ENCODE results near the gene HHAT. TPM values are rescaled to one million over a fixed set of nuclear protein-coding genes. Genes with fewer than 3 reads are reported as not detected.

Gene HHAT
- total RNA-seq, 1 donor from 2014 or later, result 5.3 TPM

DNA sequence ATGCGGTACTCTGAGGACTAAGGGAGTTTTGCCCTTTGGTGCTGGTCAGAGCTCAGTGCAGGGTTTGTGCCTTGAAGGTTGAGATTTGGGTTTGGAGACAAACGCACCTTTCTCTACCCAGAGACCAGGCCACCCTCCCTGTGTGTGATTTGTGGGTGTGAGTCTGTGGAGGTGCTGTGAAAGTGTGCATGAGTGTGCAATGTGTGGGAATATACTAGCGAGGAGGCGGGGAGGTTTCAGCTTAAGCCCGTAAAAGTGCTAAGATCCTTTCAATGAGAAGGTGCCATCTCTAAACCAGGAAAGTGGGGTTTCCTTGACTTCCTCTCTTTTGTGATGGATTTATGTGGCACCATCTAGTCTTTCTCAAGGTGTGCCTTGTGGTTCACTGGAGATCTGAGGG, 225.7 kb downstream of the HHAT start:
- no peaks in the 10 kb centered on the region for H3K36me3 ChIP-seq
- intact Hi-C loops (cut with DNase I), result no loop called here
- DNase-seq (no peak), ATAC-seq (no peak)
- TF ChIP-seq, protein P1, sequence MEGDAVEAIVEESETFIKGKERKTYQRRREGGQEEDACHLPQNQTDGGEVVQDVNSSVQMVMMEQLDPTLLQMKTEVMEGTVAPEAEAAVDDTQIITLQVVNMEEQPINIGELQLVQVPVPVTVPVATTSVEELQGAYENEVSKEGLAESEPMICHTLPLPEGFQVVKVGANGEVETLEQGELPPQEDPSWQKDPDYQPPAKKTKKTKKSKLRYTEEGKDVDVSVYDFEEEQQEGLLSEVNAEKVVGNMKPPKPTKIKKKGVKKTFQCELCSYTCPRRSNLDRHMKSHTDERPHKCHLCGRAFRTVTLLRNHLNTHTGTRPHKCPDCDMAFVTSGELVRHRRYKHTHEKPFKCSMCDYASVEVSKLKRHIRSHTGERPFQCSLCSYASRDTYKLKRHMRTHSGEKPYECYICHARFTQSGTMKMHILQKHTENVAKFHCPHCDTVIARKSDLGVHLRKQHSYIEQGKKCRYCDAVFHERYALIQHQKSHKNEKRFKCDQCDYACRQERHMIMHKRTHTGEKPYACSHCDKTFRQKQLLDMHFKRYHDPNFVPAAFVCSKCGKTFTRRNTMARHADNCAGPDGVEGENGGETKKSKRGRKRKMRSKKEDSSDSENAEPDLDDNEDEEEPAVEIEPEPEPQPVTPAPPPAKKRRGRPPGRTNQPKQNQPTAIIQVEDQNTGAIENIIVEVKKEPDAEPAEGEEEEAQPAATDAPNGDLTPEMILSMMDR (IDR thresholded peaks at IDR 0.05), result no peak
- no peak overlapping the region for H3K4me3 ChIP-seq
- H3K9me3 ChIP-seq, result no peaks in the 10 kb centered on the region
- no peaks in the 10 kb centered on the region for H3K4me1 ChIP-seq
- no peaks in the 10 kb centered on the region for H3K27me3 ChIP-seq (ENCODE audit: low read depth)
- no peak overlapping the region for H3K27ac ChIP-seq

DNA sequence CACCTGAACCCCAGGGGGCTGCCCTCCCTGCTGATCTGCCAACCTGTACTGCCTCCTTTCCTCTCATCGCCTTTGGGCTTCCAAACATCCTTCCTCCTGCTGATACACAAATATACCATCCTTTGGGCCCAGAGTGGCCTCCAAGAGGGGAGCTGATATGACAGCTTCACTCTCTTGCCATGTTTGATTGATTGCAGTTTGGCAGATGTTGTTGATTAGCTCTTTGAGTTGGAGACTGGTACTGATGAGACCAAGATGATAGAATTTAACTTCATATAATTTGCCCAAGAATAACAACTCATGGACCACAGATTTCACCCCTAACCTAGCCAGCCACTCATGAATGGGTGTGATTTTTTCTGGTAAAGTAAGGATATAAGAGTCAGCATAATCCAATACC, 227.8 kb downstream of the HHAT start:
- no peak for ATAC-seq
- intact Hi-C loops (cut with DNase I), result no loop called here
- TF ChIP-seq, protein P1 (IDR thresholded peaks at IDR 0.05), result no peak
- DNase-seq, result no peak
- H3K4me1 ChIP-seq, result no peaks in the 10 kb centered on the region
- no peak overlapping the region for H3K4me3 ChIP-seq
- no peak overlapping the region for H3K27ac ChIP-seq
- H3K27me3 ChIP-seq (ENCODE audit: low read depth), result no peaks in the 10 kb centered on the region
- no peaks in the 10 kb centered on the region for H3K36me3 ChIP-seq
- H3K9me3 ChIP-seq, result no peaks in the 10 kb centered on the region

DNA sequence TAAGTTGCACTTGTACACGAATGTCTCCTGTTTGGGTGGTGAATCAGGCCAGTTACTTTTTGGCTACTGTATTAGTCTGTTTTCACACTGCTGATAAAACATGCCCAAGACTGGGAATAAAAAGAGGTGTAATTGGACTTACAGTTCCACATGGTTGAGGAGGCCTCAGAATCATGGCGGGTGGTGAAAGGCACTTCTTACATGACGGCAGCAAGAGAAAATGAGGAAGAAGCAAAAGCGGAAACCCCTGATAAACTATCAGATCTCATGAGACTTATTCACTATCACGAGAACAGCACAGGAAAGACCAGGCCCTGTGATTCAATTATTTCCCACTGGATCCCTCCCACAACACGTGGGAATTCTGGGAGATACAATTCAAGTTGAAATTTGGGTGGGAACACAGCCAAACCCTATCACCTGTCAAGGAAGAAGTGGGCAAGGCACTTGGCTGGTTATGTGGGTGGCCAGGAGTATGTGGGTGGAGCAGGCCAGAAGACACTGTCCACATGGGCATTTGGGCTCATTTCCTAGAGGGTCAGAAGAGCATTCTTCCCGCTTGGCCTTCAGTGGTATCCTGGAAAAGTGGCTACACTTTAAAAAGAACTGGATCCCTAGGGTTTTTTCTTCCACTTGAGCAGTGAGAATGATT, 228.8 kb downstream of the HHAT start:
- intact Hi-C loops (cut with DNase I), result no loop called here
- H3K4me1 ChIP-seq, result no peaks in the 10 kb centered on the region
- no peaks in the 10 kb centered on the region for H3K27me3 ChIP-seq (ENCODE audit: low read depth)
- DNase-seq (no peak), ATAC-seq (no peak)
- no peaks in the 10 kb centered on the region for H3K36me3 ChIP-seq
- H3K9me3 ChIP-seq, result no peaks in the 10 kb centered on the region
- TF ChIP-seq, protein P1 (IDR thresholded peaks at IDR 0.05), result no peak
- no peak overlapping the region for H3K4me3 ChIP-seq
- no peak overlapping the region for H3K27ac ChIP-seq

DNA sequence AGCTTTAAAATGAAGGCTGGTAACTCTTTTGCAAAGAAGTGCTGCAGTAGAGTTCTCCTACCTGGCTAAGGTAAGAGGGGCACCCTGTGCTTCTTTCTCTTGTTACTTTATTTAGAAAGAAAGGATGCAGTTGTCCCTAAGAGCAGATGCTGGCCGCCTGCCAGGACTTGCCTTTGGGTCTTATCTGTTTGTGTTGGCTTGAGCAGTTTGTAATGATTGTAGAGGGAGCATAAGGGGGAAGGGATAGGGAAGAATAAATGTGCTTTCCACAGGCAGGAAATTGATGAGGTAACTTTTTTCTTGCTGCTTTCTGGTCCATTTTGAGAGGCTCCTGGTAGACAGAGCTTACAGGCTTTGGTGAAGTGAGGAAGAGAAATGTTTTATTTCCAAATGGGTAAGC, 229.6 kb downstream of the HHAT start:
- DNase-seq, result peak; percentile 47
- ATAC-seq, result no peak
- no peaks in the 10 kb centered on the region for H3K4me1 ChIP-seq
- no peaks in the 10 kb centered on the region for H3K27me3 ChIP-seq (ENCODE audit: low read depth)
- TF ChIP-seq, protein P1 (IDR thresholded peaks at IDR 0.05), result no peak
- H3K36me3 ChIP-seq, result no peaks in the 10 kb centered on the region
- no peaks in the 10 kb centered on the region for H3K9me3 ChIP-seq
- intact Hi-C loops (cut with DNase I), result no loop called here
- no peak overlapping the region for H3K27ac ChIP-seq
- H3K4me3 ChIP-seq, result no peak overlapping the region

DNA sequence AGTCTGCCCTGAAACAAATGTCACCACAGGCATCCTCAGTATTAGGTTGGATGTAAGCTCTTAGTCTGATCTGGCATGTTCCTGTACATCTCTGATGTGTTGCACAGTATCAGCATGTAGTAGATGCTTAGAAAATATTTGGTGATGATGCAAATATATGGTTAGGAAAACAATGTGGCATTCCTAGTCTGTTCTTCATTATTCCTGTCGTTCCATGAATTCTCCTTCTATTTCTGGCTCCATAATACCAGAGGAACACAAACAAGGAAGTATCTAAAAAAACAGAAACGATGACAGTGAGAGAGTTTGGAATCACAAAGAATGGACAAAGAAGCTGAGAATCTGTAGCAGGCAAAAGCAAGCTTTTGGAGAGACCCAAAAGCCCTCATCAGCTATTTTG, 236.6 kb downstream of the HHAT start:
- H3K4me1 ChIP-seq, result no peaks in the 10 kb centered on the region
- no peak overlapping the region for H3K4me3 ChIP-seq
- TF ChIP-seq, protein P1 (IDR thresholded peaks at IDR 0.05), result no peak
- H3K27ac ChIP-seq, result no peak overlapping the region
- no peak for DNase-seq
- no peak for ATAC-seq
- intact Hi-C loops (cut with DNase I), result no loop called here
- no peaks in the 10 kb centered on the region for H3K9me3 ChIP-seq
- H3K27me3 ChIP-seq (ENCODE audit: low read depth), result no peaks in the 10 kb centered on the region
- no peaks in the 10 kb centered on the region for H3K36me3 ChIP-seq

Measured in lower lobe of right lung (tissue), 2 donors.